Hepatocyte (in vitro differentiated cells): ENCODE measurements around the gene DIS3L2. TPM values are rescaled to one million over a fixed set of nuclear protein-coding genes. Genes with fewer than 3 reads are reported as not detected.
"Not testable (repeated sequence)": the region's sequence is repeated elsewhere in the genome, so short reads cannot be mapped to it uniquely, and the experiment has no call there.

Experiments used
- DNase-seq: peaks from one replicate; pipeline ENCODE4 v3.0.0-alpha.2; 2016; ENCODE audit warnings: low spot score
- H2AFZ ChIP-seq: fragments of 200-600 bp; sonication (generic); 2 replicates; pipeline ENCODE4 v1.6.0; 2016; ENCODE audit warnings: antibody characterized with exemption, mild to moderate bottlenecking
- H3K27ac ChIP-seq: fragments of 200-600 bp; sonication (generic); 2 replicates; pipeline ENCODE4 v1.5.1; 2016; ENCODE audit warnings: mild to moderate bottlenecking
- H3K27me3 ChIP-seq: fragments of 200-600 bp; sonication (generic); 2 replicates; pipeline ENCODE4 v1.6.1; 2016
- H3K36me3 ChIP-seq: fragments of 200-600 bp; sonication (generic); replicated peaks from 2 replicates; pipeline ENCODE4 v1.5.1; 2016; ENCODE audit warnings: low read depth; ENCODE audit not compliant: insufficient read depth
- H3K4me1 ChIP-seq: fragments of 200-600 bp; sonication (generic); 2 replicates; pipeline ENCODE4 v1.5.1; 2016; ENCODE audit warnings: mild to moderate bottlenecking, moderate library complexity; ENCODE audit not compliant: insufficient read depth
- H3K4me2 ChIP-seq: fragments of 200-600 bp; sonication (generic); 2 replicates; pipeline ENCODE4 v1.6.0; 2016
- H3K4me3 ChIP-seq: fragments of 200-600 bp; sonication (generic); 2 replicates; pipeline ENCODE4 v1.5.1; 2016; ENCODE audit warnings: mild to moderate bottlenecking
- H3K79me2 ChIP-seq: fragments of 200-600 bp; sonication (generic); 2 replicates; pipeline ENCODE4 v1.6.0; 2017; ENCODE audit warnings: mild to moderate bottlenecking
- H3K9me2 ChIP-seq: fragments of 200-600 bp; sonication (generic); replicated peaks from 2 replicates; pipeline ENCODE4 v1.6.0; 2017; ENCODE audit warnings: mild to moderate bottlenecking; ENCODE audit not compliant: insufficient read depth
- H3K9me3 ChIP-seq: fragments of 200-600 bp; sonication (generic); 2 replicates; pipeline ENCODE4 v1.5.1; 2016; ENCODE audit warnings: low read depth, mild to moderate bottlenecking
- H4K20me1 ChIP-seq: fragments of 200-600 bp; sonication (generic); 2 replicates; pipeline ENCODE4 v1.6.0; 2016; ENCODE audit warnings: mild to moderate bottlenecking; ENCODE audit not compliant: insufficient read depth, poor library complexity, severe bottlenecking
- EZH2 ChIP-seq: fragments of 200-600 bp; sonication (generic); IDR thresholded peaks from 2 replicates; pipeline ENCODE4 v1.6.1; 2016; ENCODE audit warnings: antibody characterized with exemption, mild to moderate bottlenecking, borderline replicate concordance
- EZH2phosphoT487 ChIP-seq: fragments of 200-600 bp; sonication (generic); IDR thresholded peaks from one replicate; pipeline ENCODE4 v1.6.1; 2018; ENCODE audit warnings: antibody characterized with exemption, mild to moderate bottlenecking, low read depth, moderate library complexity; ENCODE audit not compliant: unreplicated experiment, severe bottlenecking
- WGBS: methylation state at CpG from one replicate; pipeline ENCODE4 v1.1.6; 2016; ENCODE audit warnings: low lambda C conversion rate; ENCODE audit errors: missing lambda C conversion rate; 5-methylcytosine and 5-hydroxymethylcytosine counted together
- polyA plus RNA-seq: library from polyadenylated mRNA; unstranded; fragments of >200 nt; fragmentation: Nextera tagmentation; extraction: Ambion mirVana; gene quantifications from 2 replicates; pipeline ENCODE4 v1.2.1, GENCODE V29; 2016
- total RNA-seq: library from RNA; depleted of rRNA; stranded (reverse); fragments of >200 nt; gene quantifications from 2 replicates; pipeline ENCODE4 v1.2.3, GENCODE V29; 2014
- TF ChIP-seq, protein P1 (sequence below): fragments of 200-600 bp; sonication (generic); IDR thresholded peaks from 2 replicates; pipeline ENCODE4 v1.5.1; 2016; ENCODE audit warnings: antibody characterized with exemption, mild to moderate bottlenecking; ENCODE audit not compliant: poor library complexity

The DIS3L2 gene
- total and polyA plus RNA-seq, 2 experiments from 2014 or later = 19.5 to 20.0 TPM

DNA sequence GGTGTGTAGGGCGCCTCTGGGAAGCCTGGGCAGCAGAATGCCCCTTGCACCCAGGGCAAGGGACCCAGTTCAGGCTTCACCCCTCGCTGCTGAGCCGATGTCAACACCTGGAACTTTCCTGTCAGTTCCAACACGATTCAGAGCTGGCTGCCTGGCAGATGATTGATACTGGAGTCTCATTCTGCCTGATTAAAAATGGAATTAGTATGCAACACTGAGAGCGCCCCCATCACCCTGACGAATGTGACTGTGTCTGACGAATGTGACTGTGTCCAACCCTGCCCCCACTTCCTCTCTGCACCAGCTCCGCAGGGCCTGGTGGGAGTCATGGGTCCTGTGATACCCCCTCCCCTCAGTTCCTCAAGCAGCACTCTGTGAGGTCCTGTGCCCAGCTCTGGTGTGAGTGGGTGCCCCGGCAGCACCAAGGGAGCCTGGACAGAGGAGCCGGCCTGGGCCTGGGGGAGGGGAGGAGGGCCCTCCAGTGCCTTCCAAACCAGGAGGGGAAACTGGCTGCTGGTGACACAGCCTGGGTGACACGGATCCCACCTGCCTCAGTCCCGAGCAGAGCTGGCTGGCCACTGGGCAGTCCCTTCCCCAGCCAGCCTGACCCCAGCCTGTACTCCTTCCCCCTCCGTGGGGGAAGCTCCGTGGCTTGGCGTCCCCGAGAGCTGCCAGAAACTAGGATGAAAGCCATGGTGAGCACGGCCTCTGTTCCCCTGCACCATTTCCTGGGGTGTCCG, 375.6 kb downstream of the DIS3L2 start:
- no peak overlapping the region for H3K4me3 ChIP-seq
- H3K4me1 ChIP-seq = no peaks in the 10 kb centered on the region
- no peaks in the 10 kb centered on the region for H3K79me2 ChIP-seq
- H3K4me2 ChIP-seq = no peak overlapping the region
- no peaks in the 10 kb centered on the region for H3K9me3 ChIP-seq
- H3K27me3 ChIP-seq = no peaks in the 10 kb centered on the region
- no peak for DNase-seq
- no peaks in the 10 kb centered on the region for H3K36me3 ChIP-seq
- H4K20me1 ChIP-seq = no peaks in the 10 kb centered on the region
- 90% methylated on average over 18 of the region's 18 CpGs for WGBS
- H3K9me2 ChIP-seq = no peaks in the 10 kb centered on the region
- no peak overlapping the region for H3K27ac ChIP-seq
- H2AFZ ChIP-seq = no peak overlapping the region
- TF ChIP-seq, protein P1, sequence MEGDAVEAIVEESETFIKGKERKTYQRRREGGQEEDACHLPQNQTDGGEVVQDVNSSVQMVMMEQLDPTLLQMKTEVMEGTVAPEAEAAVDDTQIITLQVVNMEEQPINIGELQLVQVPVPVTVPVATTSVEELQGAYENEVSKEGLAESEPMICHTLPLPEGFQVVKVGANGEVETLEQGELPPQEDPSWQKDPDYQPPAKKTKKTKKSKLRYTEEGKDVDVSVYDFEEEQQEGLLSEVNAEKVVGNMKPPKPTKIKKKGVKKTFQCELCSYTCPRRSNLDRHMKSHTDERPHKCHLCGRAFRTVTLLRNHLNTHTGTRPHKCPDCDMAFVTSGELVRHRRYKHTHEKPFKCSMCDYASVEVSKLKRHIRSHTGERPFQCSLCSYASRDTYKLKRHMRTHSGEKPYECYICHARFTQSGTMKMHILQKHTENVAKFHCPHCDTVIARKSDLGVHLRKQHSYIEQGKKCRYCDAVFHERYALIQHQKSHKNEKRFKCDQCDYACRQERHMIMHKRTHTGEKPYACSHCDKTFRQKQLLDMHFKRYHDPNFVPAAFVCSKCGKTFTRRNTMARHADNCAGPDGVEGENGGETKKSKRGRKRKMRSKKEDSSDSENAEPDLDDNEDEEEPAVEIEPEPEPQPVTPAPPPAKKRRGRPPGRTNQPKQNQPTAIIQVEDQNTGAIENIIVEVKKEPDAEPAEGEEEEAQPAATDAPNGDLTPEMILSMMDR = no peak
- TF ChIP-seq EZH2phosphoT487 (no peak), EZH2 (no peak)

DNA sequence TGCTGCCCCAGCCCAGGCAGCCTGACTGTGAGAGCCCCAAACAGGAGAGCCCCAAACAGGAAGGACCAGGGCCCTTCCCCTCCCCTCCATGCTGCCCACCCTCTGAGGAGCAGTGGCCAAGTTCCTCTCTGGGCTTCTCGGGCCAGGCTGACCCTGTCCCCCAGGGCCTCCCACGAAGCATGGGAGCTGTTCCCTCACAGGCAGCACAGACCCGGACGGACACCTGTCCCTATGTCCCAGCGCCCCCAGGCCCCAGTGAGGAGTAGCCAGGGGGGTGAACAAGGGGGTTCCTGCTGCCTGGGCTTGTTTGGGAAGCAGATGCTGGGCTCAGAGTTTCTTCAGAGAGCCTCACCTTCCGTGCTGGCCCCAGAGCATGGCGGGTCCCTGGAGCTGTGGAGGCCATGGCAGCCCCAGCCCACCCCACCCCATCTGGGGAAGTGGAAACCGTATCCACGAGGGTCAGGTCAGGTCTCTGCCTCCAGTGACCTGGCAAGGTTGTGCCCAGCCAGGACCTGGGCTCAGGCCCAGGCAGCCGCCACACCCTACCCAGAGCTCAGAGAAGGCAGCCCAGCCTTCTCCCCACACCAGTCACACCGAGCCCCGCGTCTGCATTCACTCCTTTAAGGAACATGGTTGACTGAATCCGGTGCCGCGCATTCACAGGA, 376.7 kb downstream of the DIS3L2 start:
- H3K4me2 ChIP-seq, H2AFZ ChIP-seq, H3K27me3 ChIP-seq, H3K4me3 ChIP-seq, H3K9me2 ChIP-seq, H3K79me2 ChIP-seq, H3K27ac ChIP-seq, H4K20me1 ChIP-seq, DNase-seq, H3K36me3 ChIP-seq, H3K9me3 ChIP-seq, H3K4me1 ChIP-seq: not testable (repeated sequence)
- WGBS = 82% methylated on average over 10 of the region's 16 CpGs

DNA sequence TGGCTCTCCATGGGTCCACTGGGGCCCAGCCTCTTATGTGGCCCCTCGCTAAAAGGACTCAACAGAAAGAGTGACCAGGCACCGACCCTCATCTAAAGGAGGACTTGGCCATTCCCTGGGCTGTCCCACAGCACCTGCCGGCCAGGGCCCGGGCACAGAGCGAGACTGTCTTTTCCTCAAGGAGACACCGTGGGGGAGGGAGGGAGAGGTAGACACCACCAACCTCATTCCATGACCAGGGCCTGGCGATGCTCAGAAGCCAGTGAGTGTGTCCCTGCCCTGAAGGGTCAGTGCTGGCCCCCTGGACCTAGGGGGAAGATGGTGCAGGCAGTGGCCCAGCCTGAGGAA, 377.2 kb downstream of the DIS3L2 start:
- no peak for TF ChIP-seq EZH2phosphoT487
- TF ChIP-seq, protein P1 = no peak
- no peak for TF ChIP-seq EZH2
- no peaks in the 10 kb centered on the region for H4K20me1 ChIP-seq
- no peak overlapping the region for H3K4me2 ChIP-seq
- no peaks in the 10 kb centered on the region for H3K9me3 ChIP-seq
- H3K27me3 ChIP-seq = no peaks in the 10 kb centered on the region
- H3K79me2 ChIP-seq = no peaks in the 10 kb centered on the region
- no peaks in the 10 kb centered on the region for H3K36me3 ChIP-seq
- no peak overlapping the region for H3K4me3 ChIP-seq
- no peak overlapping the region for H3K27ac ChIP-seq
- no peak for DNase-seq
- WGBS = 93% methylated on average over 7 of the region's 7 CpGs
- no peak overlapping the region for H2AFZ ChIP-seq
- no peaks in the 10 kb centered on the region for H3K9me2 ChIP-seq
- H3K4me1 ChIP-seq = no peaks in the 10 kb centered on the region

DNA sequence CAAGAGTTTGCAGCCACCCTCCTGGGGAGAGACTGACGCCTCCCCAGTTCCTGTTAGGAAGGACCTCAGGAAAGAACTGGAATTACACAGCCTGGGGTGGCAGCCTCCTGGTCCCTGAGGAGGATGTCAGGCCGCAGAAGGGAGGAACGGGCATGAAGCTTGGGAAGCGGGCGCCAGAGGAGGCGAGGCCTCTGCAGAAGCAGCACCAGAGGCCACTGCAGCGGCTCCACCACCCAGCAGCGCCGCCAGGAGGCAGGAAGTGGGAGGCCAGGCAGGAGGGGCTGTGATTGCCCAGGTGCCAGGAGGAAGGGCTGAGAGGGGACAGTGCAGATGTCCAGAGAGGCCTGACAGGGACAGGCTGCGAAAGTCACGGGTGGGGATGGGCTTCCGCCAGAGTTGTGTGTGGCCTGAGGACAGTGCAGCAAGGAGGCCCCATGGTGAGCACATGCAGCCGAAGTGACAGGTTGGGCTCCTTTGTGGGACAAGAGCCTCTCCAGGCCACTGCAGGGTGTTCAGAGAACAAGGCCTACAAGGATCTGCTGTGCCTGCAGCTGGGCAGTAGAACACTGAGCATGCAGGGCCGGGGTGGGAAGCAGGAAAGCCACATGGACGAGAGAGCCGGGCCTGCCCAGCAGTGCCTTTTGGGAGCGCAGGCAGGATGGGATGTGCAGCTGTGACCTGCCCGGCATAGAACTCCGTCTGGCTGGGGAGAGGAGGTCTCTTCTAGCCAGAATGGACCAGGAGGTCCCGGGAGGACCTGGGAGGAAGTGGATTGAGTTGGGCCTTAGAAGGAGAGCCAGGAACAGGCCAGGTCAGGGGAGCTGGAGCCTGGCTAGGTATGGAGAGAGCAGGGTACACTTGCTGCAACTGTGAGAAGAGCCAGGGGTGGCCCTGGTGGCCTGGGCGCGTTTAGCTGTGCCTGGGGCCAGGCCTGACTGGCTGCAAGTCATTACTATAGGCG, 377.9 kb downstream of the DIS3L2 start:
- TF ChIP-seq EZH2phosphoT487 (no peak), EZH2 (no peak)
- TF ChIP-seq, protein P1 = no peak
- Histone ChIP-seq H4K20me1 (no peaks in the 10 kb centered on the region), H3K36me3 (no peaks in the 10 kb centered on the region), H3K79me2 (no peaks in the 10 kb centered on the region), H2AFZ (no peak overlapping the region), H3K4me2 (no peak overlapping the region), H3K9me3 (no peaks in the 10 kb centered on the region), H3K9me2 (no peaks in the 10 kb centered on the region), H3K27ac (no peak overlapping the region), H3K4me1 (no peaks in the 10 kb centered on the region), H3K4me3 (no peak overlapping the region), H3K27me3 (no peaks in the 10 kb centered on the region)
- WGBS = 88% methylated on average over 23 of the region's 23 CpGs
- DNase-seq = no peak
